HG02588 (cell line): Measurements from ENCODE around the gene OPTC.
"Not testable (repeated sequence)": the region's sequence is repeated elsewhere in the genome, so short reads cannot be mapped to it uniquely, and the experiment has no call there.

Experiments used
- ATAC-seq: cut with Tn5 transposase; IDR thresholded peaks from one replicate; pipeline ENCODE4 v1.9.1; 2021; ENCODE audit warnings: mild to moderate bottlenecking, moderate library complexity; ENCODE audit not compliant: unreplicated experiment

Gene OPTC

DNA sequence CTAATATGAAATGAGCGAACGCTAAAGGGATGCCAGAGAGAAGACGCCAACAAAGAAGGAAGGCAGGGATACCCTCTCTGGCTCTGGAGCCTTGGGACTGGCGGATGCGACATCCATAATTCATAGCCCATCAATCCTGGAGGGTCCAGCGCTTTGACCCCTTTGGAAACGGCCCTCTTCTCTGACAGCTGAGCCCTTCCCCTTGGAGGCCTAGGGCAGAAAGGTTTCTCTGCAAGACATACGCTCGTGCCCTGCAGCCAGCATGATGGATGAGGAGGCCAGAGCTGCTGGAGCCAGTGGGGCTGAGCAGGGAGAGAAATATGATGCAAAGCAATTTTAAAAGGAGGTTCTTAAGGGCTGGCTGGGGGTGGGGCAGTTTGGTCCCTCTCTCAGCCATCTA lies 22.2 kb downstream of the OPTC start:
- no peak for ATAC-seq

DNA sequence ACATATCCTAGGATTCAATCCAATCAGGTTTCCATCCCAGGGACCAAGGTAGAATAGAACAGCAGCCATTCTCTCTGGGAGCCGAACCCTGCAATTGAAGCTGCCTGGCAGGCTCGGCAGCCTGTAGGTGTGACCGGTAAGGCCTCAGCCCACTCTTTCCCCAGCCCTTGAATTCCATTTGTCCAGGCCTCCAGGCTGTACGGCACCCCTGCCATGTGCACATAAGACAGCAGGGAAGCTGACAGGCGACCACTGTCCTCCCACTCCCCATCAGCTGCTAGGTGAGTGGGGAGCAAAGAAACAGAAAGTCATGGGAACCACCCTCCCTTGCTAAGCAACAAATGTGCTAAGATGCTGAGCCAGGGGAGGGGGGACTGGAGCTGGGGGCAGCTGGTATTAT lies 23.0 kb downstream of the OPTC start:
- no peak for ATAC-seq

DNA sequence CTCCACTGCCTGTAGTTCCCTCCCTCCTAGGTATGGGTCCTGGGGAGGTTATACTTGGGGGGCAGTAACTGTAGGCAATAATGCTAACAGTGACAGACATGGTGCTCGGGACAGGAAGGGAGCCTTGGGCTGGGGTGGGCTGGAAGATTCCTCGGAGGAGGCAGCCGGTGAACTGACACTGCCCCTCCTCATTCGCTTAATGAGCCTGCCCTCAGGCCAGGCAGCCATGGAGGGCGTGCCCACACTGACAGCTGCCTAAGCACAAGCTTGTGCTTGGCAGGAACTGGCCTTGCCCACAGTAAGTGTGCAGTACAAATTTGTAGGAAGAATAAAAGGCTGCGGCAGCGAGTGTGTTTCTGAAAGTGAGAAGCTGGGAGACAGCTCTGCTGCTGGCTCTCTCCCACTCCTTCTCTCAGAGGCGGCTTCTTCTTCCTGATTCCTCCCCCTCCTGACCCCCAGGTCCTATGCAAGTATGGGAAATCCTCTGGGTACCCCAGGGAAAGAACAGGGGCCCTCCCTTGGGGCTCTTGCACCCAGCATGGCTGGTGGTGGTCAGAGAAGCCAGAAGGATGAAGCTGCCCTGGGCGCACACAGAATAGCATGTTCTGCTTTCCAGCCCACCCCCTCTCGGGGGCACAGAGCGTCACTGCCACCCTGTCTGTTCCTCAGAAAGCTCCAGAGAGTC lies 23.6 kb downstream of the OPTC start:
- ATAC-seq = no peak

DNA sequence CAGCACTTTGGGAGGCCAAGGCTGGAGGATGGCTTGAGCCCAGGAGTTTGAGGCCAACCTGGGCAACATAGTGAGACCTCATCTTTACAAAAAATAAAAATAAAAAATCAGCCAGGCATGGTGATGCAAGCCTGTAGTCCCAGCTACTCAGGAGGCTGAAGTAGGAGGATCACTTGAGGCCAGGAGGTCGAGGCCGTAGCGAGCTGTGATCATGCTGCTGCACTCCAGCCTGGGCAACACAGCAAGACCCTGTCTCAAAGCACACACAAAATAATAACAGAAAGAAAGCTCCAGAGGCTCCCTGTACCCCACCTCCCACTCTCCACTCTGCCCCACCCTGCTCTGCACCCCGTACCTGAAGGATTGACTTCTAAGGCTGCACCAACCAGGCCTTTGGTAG lies 24.2 kb downstream of the OPTC start:
- not testable (repeated sequence) for ATAC-seq

DNA sequence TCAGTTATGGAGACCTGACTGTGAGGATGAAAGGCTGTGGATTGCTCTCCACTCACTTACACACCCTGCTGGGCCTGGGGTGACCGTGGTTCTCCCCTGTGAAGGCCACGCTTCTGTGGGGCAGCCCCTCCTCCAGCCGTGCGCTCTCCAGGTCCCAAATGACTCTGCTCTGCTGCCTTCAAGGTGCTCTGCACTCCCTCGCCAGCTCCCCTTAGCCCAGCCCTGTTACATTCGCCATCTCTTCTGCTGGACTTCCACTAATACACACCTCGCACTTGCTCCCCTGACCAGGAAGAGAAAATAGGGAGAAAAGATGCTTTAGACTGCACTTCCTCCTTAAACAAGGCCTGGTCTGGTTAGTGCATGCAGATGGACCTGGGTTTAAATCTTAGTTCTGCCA lies 24.6 kb downstream of the OPTC start:
- no peak for ATAC-seq

DNA sequence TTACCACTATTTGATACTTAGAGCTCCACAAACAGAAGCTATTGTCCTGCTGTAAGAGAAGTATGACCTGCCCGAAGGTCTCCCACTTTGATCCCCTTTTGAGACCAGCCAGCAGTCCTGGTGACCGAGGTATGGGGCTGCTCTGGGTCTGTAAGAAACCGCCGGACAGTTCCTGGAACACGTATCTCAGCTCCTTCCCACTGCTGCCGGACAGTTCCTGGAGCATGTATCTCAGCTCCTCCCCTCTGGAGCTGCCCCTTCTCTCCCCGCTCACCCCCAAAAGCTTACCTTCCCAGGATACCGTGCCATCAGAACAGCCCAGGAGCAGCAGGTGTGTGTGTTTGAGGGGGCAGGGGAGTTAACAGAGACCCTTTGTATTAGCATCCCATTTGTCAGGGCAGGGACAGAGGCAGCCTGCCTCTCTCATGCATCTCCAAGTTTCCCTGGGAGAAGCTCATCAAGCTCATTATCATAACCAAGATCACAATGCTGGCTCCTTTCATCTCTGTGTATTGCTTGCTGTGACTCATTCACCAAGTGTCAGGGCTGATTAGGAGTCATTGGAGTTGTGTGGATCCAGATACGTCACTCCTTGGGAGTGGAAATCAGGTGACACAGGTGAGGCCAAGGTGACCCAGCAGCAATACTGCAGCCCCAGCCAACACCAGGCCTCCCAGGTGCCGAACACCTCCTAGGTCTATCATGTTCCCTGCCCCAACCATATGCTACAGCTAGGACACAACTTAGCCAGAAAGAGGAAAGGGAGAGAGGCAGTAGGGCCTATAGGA lies 25.3 kb downstream of the OPTC start:
- no peak for ATAC-seq

DNA sequence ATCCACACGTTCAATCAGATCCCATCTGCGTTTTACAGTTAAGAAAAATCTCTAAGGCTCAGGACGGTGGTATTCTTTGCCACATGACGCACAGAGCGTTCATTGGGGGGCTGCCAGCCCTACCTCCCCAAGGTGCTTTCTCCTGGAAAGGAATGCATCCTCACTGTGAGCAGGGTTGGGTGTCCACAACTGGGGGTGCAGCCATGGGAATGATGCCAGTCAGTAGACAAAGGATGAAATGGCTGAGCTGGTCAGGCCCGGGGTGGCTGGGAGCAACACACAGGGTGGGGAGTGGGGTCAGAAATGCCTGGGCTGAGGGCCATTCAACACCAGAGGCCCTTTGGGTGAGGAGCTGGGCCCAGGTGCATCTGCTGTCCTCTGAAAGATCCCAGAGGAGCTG lies 25.9 kb downstream of the OPTC start:
- ATAC-seq = no peak

DNA sequence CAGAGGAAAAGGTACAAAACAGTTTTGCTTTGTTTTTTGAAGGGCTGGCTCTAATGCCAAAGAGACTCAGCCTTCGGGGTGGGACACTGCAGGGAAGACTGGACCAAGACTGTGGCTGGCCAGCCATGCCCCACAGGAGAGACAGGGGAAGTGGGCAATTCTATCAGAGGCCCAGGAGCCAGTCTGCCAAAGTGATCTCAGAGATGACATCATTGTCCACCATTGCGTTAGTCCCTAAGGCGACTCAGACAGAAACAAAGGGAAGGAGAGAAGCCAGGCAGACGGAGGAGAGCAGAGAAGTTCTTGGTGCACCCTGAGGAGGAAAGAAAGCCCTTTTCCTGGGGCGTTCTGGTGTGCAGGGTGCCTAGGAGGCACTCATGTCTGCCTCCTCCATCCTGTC lies 26.4 kb downstream of the OPTC start:
- no peak for ATAC-seq

DNA sequence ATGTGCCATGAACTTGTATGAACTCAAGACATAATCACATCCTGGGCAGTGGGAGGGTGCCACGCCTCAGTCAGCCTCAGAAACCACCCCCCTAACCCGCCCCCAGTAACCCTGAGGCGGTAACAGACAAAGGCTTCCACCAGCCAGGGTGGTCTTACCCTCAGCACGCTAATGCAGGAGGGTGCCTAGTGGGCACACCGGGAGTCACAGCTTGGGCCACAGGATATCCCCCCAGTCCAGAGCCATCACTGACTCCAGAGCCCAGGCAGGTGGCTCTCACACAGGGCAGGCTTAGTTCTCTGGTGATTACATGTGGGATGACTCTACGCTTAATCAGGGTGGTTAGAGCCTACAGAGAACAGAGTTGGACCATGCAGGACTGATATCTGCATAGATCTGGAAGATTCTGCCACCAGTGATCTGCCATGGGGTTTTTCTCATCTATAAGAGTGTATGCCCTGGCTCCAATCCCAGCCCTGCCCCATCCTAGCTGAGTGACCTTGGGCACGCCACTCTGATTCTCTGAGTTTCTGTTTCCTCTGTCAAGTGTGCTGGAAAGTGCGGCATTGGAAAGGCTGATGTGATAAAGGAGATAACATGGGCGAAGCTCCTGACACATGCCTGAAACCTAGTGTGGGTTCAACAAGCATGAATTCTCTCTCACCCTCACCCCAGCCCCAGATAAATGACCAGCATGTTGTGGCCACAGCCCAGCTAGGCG lies 27.3 kb downstream of the OPTC start:
- ATAC-seq = no peak

DNA sequence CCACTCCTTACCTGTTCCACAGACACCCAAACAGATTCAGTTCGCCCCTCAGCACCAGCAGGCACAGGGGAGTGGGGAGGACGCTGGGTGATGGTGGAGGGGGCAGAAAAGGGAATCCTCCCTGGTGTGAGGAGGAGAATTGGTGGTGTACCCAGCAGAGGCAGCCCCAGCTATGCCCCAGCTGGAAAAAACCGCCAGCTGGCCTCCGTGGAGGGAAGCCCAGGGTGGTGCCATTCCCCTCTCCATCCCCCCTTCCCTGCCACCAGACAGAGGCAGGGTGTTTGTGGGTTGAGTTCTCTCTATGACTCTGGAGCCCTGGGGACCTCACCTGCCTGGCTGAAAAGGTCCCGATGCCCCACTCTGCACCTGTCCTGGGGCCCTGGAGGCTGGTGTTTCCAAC lies 27.9 kb downstream of the OPTC start:
- no peak for ATAC-seq

DNA sequence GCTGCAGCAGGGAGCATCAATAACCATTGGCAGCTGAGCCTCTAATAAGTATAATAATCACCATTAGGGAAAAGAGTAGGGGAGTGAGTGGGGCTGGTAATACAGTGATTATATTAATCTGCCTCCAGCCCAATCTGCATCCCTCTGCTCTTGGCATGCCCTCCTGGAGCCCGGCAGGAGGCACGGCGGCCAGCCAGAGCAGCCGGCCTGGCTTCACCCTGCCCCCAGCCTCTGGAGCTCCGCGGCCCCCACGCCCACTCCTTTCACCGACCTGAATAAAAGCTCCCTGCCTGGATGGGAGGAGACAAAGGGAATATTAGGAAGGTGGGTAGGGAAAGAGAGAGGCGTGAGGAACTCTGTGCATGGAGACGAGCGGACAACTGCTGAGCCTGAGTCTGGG lies 28.3 kb downstream of the OPTC start:
- ATAC-seq = no peak

DNA sequence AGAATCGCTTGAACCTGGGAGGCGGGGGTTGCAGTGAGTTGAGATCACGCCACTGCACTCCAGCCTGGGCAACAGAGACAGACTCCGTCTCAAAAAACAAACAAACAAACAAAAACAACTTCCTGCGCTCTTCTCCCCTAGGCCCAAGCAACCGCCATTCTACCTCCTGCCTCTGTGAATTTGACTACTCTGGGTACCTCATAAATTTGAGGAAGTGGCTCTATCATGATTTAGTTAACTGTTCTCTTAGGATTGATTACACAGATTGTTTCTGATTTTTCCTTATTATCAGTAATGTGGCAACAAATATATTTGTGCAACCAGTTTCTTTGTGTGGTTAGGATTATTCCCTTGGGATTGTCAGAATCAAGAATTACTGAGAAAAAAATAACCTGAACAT lies 29.7 kb downstream of the OPTC start:
- no peak for ATAC-seq

DNA sequence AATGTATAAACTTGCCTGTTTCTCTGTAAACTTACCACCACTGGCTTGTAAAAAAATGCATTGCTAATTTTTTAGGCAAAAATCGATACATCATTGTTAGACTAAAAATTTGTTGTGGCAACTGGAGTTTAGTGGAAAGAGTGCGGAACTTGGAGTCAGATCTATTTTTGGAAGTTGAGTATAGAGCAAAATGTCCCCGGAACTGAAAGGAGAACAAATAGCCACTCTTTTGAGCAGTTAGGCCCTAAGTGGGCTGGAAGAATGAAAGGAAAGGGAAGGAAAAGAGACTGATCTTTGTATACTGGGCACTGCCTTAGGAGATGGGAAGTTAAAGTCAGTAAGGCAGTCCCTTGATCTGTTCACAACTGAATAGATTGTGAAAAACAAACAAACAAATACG lies 30.2 kb downstream of the OPTC start:
- no peak for ATAC-seq

DNA sequence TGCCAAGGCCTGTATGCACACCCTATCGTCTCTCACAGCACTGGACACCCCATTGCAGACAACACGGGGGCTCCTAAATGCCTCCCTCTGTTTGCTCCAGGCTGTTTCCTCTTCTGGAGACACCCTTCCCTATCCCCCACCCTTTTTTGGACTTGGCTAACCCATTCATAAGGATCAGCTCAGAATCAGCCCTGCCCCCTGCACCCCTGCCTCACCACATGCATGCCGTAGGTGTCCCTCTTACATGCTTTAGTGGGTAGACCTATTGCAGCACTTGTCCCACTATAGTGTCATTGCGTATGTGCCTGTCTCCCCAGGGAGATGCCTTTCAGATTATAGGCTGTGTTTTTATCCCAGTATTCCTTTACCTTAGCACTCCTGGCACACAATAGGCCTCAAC lies 30.9 kb downstream of the OPTC start:
- no peak for ATAC-seq

DNA sequence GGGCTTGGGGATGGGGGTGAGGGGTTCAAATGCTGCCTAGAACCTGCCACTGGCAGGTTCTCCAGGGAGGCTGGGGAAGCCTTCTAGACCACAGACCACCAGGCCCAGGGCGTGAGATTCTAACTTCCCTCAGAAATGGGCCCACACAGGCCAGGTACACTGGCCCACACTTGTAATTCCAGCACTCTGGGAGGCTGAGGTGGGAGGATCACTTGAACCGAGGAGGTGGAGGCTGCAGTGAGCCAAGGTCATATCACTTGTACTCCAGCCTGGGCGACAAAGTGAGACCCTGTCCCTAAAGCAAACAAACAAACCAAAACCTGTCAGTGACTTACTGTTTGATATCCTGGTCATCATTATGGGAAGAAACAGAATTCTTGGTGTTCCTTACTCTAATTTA lies 31.7 kb downstream of the OPTC start:
- ATAC-seq = no peak

DNA sequence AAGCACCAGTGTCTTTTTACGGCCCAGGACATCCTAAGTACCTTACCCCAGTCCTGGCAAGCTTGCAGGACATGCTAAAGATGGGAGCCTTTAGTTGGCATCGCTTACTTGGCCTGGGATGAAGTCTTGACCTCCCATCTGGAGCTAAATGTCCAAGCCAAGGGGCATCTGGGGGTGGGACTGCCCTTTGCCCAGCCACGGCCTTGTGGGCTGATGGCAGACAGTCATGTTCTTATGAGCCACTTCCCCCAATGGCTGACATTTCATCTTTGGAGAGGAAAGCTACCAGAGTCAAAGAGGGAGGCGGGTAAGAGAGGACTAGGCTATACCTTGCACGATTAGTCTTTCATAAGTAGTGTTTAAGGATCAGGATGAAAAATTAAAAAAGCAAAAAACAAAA lies 32.2 kb downstream of the OPTC start:
- no peak for ATAC-seq

DNA sequence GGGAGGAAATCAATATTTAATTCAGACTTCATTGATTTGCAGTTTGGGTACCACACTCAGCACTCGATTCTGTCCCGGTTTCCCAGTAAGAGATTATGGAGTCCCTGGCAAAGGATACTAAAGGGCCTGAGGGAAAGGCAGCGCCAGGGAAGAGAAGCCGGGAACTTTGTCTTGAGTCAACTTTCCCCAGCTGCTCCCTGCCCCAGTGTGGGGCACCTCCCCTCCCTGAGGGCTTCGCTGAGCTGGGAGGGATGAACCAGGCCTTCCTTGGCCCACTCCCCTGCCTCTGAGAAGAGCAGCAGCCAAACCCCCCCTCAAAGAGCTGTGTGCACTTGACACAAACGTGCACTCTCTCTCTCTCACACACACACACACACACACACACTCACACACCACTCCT lies 32.6 kb downstream of the OPTC start:
- ATAC-seq = no peak

DNA sequence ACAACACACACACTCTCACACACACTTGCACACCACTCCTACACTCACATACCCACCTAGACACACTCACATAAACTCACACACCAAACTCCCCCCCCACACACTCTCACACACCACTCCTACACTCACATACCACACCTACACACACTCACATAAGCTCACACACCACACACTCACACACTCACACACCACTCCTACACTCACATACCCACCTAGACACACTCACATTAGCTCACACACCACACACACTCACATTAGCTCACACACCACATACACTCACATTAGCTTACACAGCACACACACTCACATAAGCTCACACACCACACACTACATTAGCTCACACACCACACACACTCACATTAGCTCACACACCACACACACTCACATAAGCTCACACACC lies 33.1 kb downstream of the OPTC start:
- no peak for ATAC-seq

DNA sequence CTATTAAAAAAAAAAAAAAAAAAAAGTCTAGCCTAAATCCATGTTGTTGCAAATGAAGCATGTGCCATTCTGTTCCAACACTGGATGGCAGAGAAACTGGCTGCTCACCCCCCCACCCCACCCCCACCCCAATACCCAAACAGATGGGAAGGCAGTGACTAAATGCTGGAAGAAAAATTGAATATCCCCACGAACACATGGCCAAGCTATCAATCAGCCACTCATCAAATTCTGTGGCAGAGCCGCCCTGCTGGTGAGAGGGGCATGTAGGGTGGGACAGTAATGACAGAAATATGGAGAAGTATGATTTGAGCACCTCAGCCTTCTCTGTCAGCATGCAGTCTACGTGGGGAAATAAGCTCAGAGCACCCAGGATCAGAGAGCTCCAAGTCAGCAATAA lies 34.1 kb downstream of the OPTC start:
- no peak for ATAC-seq

DNA sequence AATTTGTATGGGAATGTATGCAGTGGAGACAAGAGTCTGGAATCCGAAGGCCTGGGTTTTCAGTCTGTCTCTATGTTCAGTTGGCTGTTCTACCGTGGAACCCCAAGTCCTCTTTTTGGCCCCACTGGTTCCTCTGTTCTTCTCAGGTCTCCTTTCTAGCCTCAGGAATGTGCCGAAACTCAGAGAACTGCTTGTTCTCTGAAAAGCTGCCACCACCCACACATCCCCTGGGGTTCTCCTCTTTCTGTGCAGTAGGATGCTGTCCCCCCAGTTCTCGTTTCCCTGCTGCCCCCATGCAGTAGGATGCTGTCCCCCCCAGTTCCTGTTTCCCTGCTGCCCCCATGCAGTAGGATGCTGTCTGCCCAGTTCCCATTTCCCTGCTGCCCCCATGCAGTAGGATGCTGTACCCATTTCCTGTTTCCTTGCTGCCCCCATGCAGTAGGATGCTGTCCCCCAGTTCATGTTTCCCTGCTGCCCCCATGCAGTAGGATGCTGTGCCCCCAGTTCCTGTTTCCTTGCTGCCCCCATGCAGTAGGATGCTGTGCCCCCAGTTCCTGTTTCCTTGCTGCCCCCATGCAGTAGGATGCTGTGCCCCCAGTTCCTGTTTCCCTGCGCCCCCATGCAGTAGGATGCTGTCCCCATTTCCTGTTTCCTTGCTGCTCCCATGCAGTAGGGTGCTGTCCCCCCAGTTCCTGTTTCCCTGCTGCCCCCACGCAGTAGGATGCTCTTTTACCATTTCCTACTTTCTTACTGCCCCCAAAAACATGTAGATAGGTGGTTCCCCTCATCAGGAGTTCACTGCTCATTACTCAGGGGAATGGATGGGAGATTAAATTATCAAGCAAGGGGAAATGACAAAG lies 35.3 kb downstream of the OPTC start:
- no peak for ATAC-seq

DNA sequence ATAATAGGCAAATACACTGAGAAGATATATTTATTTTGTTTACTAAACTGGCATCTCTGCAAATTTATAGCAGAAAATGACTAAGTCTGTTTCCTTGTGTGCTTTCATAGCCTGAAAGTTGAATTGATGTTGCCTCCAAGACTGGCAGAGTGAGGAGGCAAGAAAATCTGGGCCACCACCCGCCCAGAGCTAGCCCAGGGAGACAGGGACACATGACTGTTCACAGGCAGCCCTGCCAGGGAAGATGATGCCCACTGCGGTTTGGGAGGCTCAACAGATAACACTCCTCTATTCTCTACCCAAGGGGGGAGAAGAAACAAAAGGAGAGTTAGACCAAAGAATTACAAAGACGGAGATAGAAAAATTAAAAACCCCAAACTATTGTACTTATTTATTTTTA lies 37.1 kb downstream of the OPTC start:
- ATAC-seq = no peak
